ENCODE data around the gene FAM184B. TPM values are rescaled to one million over a fixed set of nuclear protein-coding genes. Genes with fewer than 3 reads are reported as not detected.

The FAM184B gene
- total and polyA plus RNA-seq, 2 experiments from 2014 or later = 0.11 to 0.49 TPM

DNA sequence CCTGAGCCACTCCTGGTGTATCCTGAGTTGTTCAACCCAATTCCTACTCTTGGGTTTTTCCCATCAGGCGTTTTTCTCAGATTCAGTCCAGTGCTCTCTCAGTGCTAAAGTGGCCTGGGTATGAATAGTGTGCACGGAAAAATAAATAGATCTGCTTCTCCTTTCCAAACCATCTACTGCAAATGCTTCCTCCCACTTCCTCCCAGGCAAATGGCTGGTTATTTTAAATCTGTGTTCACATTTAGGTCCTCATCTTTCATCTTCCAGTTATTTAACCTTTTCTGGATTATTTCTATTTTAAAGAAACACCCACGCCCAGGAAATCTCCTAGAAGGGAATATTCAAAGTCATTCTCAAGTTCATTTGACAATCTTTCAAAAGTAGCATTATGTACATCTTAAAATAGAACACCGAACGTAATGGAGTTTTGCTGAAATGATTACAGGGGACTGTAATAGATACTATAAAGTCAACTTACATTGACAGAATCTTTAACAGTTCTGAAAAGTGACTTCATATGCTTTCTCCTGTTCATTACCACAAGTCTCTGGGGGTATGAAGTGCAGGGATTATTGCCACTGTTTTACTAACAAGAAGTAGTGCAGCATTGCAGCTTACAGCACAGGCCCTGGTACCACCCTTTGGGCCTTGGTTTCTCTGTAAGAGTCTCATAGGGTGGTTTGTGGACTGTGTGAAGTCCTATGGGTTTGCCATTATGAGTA is 100.7 kb downstream of the FAM184B start:
- ATAC-seq = no peak
- no peak for DNase-seq (ENCODE audit: low spot score)
- Histone ChIP-seq H3F3A (replicated peaks; ENCODE audit: low read depth) (no peaks in the 10 kb centered on the region), H3K4me3 (no peak overlapping the region), H4K20me1 (replicated peaks; ENCODE audit: insufficient read depth) (no peaks in the 10 kb centered on the region), H3K4me2 (no peak overlapping the region), H3K36me3 (ENCODE audit: insufficient read depth) (no peaks in the 10 kb centered on the region), H3K27me3 (ENCODE audit: insufficient read depth) (no peaks in the 10 kb centered on the region), H3K27ac (ENCODE audit: low read depth) (no peak overlapping the region), H3K9me2 (ENCODE audit: insufficient read depth) (no peaks in the 10 kb centered on the region), H2AFZ (no peak overlapping the region), H3K4me1 (ENCODE audit: insufficient read depth) (no peaks in the 10 kb centered on the region), H3K79me2 (replicated peaks; ENCODE audit: insufficient read depth) (no peaks in the 10 kb centered on the region)
- no peaks in the 10 kb centered on the region for H3K4me1 Mint-ChIP-seq
- H3K4me3 Mint-ChIP-seq = no peak overlapping the region
- peaks cover 7% of the 10 kb centered on the region for H3K9me3 Mint-ChIP-seq
- H3K36me3 Mint-ChIP-seq (ENCODE audit: low read depth) = no peaks in the 10 kb centered on the region
- no peak overlapping the region for H3K27ac Mint-ChIP-seq
- TF ChIP-seq POLR2AphosphoS5 (IDR thresholded peaks at IDR 0.05; ENCODE audit: low read depth) (no peak), STAT1 (IDR thresholded peaks at IDR 0.05; ENCODE audit: unreplicated experiment) (no peak), EZH2phosphoT487 (IDR thresholded peaks at IDR 0.05; ENCODE audit: unreplicated experiment) (no peak), JUNB (IDR thresholded peaks at IDR 0.05; ENCODE audit: unreplicated experiment) (no peak), ZNF331 (CRISPR knock-in tag; IDR thresholded peaks at IDR 0.05; ENCODE audit: low read depth) (no peak), NANOG (IDR thresholded peaks at IDR 0.05; ENCODE audit: borderline replicate concordance) (no peak), ZNF114 (CRISPR knock-in tag; IDR thresholded peaks at IDR 0.05) (no peak)
- TF ChIP-seq, protein P1, sequence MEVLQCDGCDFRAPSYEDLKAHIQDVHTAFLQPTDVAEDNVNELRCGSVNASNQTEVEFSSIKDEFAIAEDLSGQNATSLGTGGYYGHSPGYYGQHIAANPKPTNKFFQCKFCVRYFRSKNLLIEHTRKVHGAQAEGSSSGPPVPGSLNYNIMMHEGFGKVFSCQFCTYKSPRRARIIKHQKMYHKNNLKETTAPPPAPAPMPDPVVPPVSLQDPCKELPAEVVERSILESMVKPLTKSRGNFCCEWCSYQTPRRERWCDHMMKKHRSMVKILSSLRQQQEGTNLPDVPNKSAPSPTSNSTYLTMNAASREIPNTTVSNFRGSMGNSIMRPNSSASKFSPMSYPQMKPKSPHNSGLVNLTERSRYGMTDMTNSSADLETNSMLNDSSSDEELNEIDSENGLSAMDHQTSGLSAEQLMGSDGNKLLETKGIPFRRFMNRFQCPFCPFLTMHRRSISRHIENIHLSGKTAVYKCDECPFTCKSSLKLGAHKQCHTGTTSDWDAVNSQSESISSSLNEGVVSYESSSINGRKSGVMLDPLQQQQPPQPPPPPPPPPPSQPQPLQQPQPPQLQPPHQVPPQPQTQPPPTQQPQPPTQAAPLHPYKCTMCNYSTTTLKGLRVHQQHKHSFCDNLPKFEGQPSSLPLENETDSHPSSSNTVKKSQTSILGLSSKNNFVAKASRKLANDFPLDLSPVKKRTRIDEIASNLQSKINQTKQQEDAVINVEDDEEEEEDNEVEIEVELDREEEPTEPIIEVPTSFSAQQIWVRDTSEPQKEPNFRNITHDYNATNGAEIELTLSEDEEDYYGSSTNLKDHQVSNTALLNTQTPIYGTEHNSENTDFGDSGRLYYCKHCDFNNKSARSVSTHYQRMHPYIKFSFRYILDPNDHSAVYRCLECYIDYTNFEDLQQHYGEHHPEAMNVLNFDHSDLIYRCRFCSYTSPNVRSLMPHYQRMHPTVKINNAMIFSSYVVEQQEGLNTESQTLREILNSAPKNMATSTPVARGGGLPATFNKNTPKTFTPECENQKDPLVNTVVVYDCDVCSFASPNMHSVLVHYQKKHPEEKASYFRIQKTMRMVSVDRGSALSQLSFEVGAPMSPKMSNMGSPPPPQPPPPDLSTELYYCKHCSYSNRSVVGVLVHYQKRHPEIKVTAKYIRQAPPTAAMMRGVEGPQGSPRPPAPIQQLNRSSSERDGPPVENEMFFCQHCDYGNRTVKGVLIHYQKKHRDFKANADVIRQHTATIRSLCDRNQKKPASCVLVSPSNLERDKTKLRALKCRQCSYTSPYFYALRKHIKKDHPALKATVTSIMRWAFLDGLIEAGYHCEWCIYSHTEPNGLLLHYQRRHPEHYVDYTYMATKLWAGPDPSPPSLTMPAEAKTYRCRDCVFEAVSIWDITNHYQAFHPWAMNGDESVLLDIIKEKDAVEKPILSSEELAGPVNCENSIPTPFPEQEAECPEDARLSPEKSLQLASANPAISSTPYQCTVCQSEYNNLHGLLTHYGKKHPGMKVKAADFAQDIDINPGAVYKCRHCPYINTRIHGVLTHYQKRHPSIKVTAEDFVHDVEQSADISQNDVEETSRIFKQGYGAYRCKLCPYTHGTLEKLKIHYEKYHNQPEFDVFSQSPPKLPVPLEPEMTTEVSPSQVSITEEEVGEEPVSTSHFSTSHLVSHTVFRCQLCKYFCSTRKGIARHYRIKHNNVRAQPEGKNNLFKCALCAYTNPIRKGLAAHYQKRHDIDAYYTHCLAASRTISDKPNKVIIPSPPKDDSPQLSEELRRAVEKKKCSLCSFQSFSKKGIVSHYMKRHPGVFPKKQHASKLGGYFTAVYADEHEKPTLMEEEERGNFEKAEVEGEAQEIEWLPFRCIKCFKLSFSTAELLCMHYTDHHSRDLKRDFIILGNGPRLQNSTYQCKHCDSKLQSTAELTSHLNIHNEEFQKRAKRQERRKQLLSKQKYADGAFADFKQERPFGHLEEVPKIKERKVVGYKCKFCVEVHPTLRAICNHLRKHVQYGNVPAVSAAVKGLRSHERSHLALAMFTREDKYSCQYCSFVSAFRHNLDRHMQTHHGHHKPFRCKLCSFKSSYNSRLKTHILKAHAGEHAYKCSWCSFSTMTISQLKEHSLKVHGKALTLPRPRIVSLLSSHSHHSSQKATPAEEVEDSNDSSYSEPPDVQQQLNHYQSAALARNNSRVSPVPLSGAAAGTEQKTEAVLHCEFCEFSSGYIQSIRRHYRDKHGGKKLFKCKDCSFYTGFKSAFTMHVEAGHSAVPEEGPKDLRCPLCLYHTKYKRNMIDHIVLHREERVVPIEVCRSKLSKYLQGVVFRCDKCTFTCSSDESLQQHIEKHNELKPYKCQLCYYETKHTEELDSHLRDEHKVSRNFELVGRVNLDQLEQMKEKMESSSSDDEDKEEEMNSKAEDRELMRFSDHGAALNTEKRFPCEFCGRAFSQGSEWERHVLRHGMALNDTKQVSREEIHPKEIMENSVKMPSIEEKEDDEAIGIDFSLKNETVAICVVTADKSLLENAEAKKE (CRISPR knock-in tag; IDR thresholded peaks at IDR 0.05) = no peak
- TF ChIP-seq, protein P2, sequence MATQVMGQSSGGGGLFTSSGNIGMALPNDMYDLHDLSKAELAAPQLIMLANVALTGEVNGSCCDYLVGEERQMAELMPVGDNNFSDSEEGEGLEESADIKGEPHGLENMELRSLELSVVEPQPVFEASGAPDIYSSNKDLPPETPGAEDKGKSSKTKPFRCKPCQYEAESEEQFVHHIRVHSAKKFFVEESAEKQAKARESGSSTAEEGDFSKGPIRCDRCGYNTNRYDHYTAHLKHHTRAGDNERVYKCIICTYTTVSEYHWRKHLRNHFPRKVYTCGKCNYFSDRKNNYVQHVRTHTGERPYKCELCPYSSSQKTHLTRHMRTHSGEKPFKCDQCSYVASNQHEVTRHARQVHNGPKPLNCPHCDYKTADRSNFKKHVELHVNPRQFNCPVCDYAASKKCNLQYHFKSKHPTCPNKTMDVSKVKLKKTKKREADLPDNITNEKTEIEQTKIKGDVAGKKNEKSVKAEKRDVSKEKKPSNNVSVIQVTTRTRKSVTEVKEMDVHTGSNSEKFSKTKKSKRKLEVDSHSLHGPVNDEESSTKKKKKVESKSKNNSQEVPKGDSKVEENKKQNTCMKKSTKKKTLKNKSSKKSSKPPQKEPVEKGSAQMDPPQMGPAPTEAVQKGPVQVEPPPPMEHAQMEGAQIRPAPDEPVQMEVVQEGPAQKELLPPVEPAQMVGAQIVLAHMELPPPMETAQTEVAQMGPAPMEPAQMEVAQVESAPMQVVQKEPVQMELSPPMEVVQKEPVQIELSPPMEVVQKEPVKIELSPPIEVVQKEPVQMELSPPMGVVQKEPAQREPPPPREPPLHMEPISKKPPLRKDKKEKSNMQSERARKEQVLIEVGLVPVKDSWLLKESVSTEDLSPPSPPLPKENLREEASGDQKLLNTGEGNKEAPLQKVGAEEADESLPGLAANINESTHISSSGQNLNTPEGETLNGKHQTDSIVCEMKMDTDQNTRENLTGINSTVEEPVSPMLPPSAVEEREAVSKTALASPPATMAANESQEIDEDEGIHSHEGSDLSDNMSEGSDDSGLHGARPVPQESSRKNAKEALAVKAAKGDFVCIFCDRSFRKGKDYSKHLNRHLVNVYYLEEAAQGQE (IDR thresholded peaks at IDR 0.05; ENCODE audit: unreplicated experiment) = no peak
- TF ChIP-seq, protein P3, sequence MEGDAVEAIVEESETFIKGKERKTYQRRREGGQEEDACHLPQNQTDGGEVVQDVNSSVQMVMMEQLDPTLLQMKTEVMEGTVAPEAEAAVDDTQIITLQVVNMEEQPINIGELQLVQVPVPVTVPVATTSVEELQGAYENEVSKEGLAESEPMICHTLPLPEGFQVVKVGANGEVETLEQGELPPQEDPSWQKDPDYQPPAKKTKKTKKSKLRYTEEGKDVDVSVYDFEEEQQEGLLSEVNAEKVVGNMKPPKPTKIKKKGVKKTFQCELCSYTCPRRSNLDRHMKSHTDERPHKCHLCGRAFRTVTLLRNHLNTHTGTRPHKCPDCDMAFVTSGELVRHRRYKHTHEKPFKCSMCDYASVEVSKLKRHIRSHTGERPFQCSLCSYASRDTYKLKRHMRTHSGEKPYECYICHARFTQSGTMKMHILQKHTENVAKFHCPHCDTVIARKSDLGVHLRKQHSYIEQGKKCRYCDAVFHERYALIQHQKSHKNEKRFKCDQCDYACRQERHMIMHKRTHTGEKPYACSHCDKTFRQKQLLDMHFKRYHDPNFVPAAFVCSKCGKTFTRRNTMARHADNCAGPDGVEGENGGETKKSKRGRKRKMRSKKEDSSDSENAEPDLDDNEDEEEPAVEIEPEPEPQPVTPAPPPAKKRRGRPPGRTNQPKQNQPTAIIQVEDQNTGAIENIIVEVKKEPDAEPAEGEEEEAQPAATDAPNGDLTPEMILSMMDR (conservative IDR thresholded peaks at IDR 0.05; ENCODE audit: low read depth in 2 of 2) = no peak
- no peaks in the 10 kb centered on the region for H3K27me3 Mint-ChIP-seq (ENCODE audit: insufficient read depth, low read depth, poor library complexity)

All from GM23338 (cell line).